ENCODE measurements around the gene FGFR4. TPM values are rescaled to one million over a fixed set of nuclear protein-coding genes. Genes with fewer than 3 reads are reported as not detected.

The FGFR4 gene
- total RNA-seq, 6 experiments from 2014 or later: 0.14 to 0.53 (median 0.33) TPM; not detected in 1

- H3K27ac Mint-ChIP-seq: peak overlapping the region; percentile 32; the same call in 1 of the 2 replicates
- peaks cover 15% of the 10 kb centered on the region for H3K4me1 Mint-ChIP-seq (ENCODE audit: low read depth)
- peak; percentile 38 for DNase-seq
- H3K9me3 Mint-ChIP-seq: no peaks in the 10 kb centered on the region
- peaks cover 4% of the 10 kb centered on the region; the same call in 1 of the 2 replicates for H3K27me3 Mint-ChIP-seq (ENCODE audit: insufficient read depth)
- no peaks in the 10 kb centered on the region for H3K36me3 Mint-ChIP-seq (ENCODE audit: low read depth)
- TF ChIP-seq, protein P1, sequence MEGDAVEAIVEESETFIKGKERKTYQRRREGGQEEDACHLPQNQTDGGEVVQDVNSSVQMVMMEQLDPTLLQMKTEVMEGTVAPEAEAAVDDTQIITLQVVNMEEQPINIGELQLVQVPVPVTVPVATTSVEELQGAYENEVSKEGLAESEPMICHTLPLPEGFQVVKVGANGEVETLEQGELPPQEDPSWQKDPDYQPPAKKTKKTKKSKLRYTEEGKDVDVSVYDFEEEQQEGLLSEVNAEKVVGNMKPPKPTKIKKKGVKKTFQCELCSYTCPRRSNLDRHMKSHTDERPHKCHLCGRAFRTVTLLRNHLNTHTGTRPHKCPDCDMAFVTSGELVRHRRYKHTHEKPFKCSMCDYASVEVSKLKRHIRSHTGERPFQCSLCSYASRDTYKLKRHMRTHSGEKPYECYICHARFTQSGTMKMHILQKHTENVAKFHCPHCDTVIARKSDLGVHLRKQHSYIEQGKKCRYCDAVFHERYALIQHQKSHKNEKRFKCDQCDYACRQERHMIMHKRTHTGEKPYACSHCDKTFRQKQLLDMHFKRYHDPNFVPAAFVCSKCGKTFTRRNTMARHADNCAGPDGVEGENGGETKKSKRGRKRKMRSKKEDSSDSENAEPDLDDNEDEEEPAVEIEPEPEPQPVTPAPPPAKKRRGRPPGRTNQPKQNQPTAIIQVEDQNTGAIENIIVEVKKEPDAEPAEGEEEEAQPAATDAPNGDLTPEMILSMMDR (IDR thresholded peaks at IDR 0.05): no peak
- no peak overlapping the region for H3K4me3 Mint-ChIP-seq
These were observed 30.1 kb downstream of the FGFR4 start for GRCh38 chr5:177116631-177117373.

GRCh38 chr5:177117441-177118045 is 30.8 kb downstream of the FGFR4 start:
- H3K27me3 Mint-ChIP-seq (ENCODE audit: insufficient read depth): peaks cover 4% of the 10 kb centered on the region; the same call in 1 of the 2 replicates
- no peaks in the 10 kb centered on the region for H3K9me3 Mint-ChIP-seq
- H3K4me3 Mint-ChIP-seq: no peak overlapping the region
- H3K27ac Mint-ChIP-seq: no peak overlapping the region
- H3K4me1 Mint-ChIP-seq (ENCODE audit: low read depth): peaks cover 15% of the 10 kb centered on the region
- TF ChIP-seq, protein P1 (IDR thresholded peaks at IDR 0.05): no peak
- DNase-seq: no peak
- H3K36me3 Mint-ChIP-seq (ENCODE audit: low read depth): no peaks in the 10 kb centered on the region

GRCh38 chr5:177122566-177122965 is 35.9 kb downstream of the FGFR4 start:
- Mint-ChIP-seq H3K9me3 (no peaks in the 10 kb centered on the region), H3K27ac (no peak overlapping the region), H3K27me3 (ENCODE audit: insufficient read depth) (no peaks in the 10 kb centered on the region; the same call in 1 of the 2 replicates), H3K4me3 (no peak overlapping the region), H3K4me1 (ENCODE audit: low read depth) (no peaks in the 10 kb centered on the region), H3K36me3 (ENCODE audit: low read depth) (no peaks in the 10 kb centered on the region)
- no peak for DNase-seq
- TF ChIP-seq, protein P1 (IDR thresholded peaks at IDR 0.05): no peak

- Mint-ChIP-seq H3K4me3 (no peak overlapping the region), H3K4me1 (ENCODE audit: low read depth) (peaks cover 9% of the 10 kb centered on the region), H3K36me3 (ENCODE audit: low read depth) (no peaks in the 10 kb centered on the region), H3K27me3 (ENCODE audit: insufficient read depth) (peaks cover 2% of the 10 kb centered on the region), H3K27ac (no peak overlapping the region), H3K9me3 (no peaks in the 10 kb centered on the region)
- TF ChIP-seq, protein P1 (IDR thresholded peaks at IDR 0.05): no peak
- no peak for DNase-seq
These were observed 37.2 kb downstream of the FGFR4 start for GRCh38 chr5:177123789-177124485.

GRCh38 chr5:177124486-177124991 is 37.8 kb downstream of the FGFR4 start:
- DNase-seq: no peak
- Mint-ChIP-seq H3K27ac (no peak overlapping the region), H3K36me3 (ENCODE audit: low read depth) (no peaks in the 10 kb centered on the region), H3K4me3 (no peak overlapping the region), H3K27me3 (ENCODE audit: insufficient read depth) (peaks cover 2% of the 10 kb centered on the region), H3K9me3 (no peaks in the 10 kb centered on the region), H3K4me1 (ENCODE audit: low read depth) (peaks cover 15% of the 10 kb centered on the region)
- TF ChIP-seq, protein P1 (IDR thresholded peaks at IDR 0.05): no peak
